COR-L47 (cell line): Measurements from ENCODE around the gene MUSTN1.

Experiments
- DNase-seq: peaks from one replicate; lab custom pipeline; 2025; lab: John Stamatoyannopoulos, UW

Gene MUSTN1

GRCh38 chr3:52784931-52785590 lies 49.8 kb downstream of the MUSTN1 start:
- no peak for DNase-seq

- DNase-seq = no peak
Measured at GRCh38 chr3:52784021-52784621, 50.7 kb downstream of the MUSTN1 start.

GRCh38 chr3:52783211-52783555 lies 51.6 kb downstream of the MUSTN1 start:
- no peak for DNase-seq
